Colonic mucosa (tissue), 4 donors: ENCODE data around the gene RBM42. TPM values are rescaled to one million over a fixed set of nuclear protein-coding genes. Genes with fewer than 3 reads are reported as not detected.

Experiments
- DNase-seq: peaks from one replicate; pipeline ENCODE4 v3.0.0-alpha.2; 2020
- H3K27ac ChIP-seq: fragments of 200-600 bp; one replicate; pipeline ENCODE4 v1.8.0; 2021
- H3K27me3 ChIP-seq: fragments of 200-600 bp; one replicate; pipeline ENCODE4 v1.8.0; 2021
- H3K36me3 ChIP-seq: fragments of 200-600 bp; one replicate; pipeline ENCODE4 v1.8.0; 2021
- H3K4me1 ChIP-seq: fragments of 200-600 bp; one replicate; pipeline ENCODE4 v1.8.0; 2021; ENCODE audit warnings: mild to moderate bottlenecking
- H3K4me3 ChIP-seq: fragments of 200-600 bp; one replicate; pipeline ENCODE4 v1.8.0; 2021
- H3K9ac ChIP-seq, 2 donors: one replicate each; pipeline ENCODE4 v1.7.0; 2013; ENCODE audit warnings: control low read depth in 2 of 2, low read depth in 2 of 2, low read length in 2 of 2
- H3K9me3 ChIP-seq: fragments of 200-600 bp; one replicate; pipeline ENCODE4 v1.8.0; 2021
- CTCF ChIP-seq: fragments of 200-600 bp; IDR thresholded peaks from one replicate; pipeline ENCODE4 v1.8.0; 2022; ENCODE audit warnings: antibody characterized with exemption, mild to moderate bottlenecking
- intact Hi-C: fragments of 100-400 bp; cut with DNase I; formaldehyde crosslinking; loops from one replicate; pipeline ENCODE4 v1.14.1; 2022
- total RNA-seq, 2 donors: library from RNA; stranded (reverse); fragmentation: NEBNext Ultra II Directional in 1 of 2; extraction: Animal tissue kit (Norgen Biotek cat#: 25700) in 1 of 2; gene quantifications; one replicate each; pipeline ENCODE4 v1.2.1, GENCODE V29; 2021
- donor health status: healthy.
- donor health status: DM: no; HTN: no; CAD: no.
- donor health status: DM: no; HTN: no; CAD: no.

Gene RBM42
- total RNA-seq, 2 donors from 2014 or later: 73.5 to 117 TPM

DNA sequence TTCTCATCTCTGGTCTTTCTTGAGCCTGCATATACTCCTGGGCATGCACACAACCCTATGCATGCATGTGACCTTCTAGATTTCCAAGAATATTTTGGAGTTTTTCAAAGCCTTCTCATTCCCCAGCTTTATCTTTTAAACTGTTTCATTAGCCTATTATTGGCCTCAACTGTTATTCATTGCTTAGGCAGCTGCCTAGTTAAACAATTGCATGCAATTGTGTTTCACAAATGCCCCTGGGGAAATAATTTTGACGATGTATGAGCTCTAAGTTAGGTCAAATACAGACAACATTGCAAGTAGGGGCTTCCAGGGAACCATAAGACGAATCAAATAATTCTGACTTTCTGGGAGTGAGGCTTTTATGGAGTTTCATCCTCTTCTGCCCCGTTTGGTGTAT, 35.1 kb downstream of the RBM42 start:
- intact Hi-C loops: no loop called here
- no peak overlapping the region for H3K9ac ChIP-seq
- no peak overlapping the region for H3K27ac ChIP-seq
- TF ChIP-seq CTCF: no peak
- H3K27me3 ChIP-seq: no peaks in the 10 kb centered on the region
- no peaks in the 10 kb centered on the region for H3K4me1 ChIP-seq
- H3K9me3 ChIP-seq: no peaks in the 10 kb centered on the region
- H3K36me3 ChIP-seq: no peaks in the 10 kb centered on the region
- H3K4me3 ChIP-seq: no peak overlapping the region
- DNase-seq: no peak

DNA sequence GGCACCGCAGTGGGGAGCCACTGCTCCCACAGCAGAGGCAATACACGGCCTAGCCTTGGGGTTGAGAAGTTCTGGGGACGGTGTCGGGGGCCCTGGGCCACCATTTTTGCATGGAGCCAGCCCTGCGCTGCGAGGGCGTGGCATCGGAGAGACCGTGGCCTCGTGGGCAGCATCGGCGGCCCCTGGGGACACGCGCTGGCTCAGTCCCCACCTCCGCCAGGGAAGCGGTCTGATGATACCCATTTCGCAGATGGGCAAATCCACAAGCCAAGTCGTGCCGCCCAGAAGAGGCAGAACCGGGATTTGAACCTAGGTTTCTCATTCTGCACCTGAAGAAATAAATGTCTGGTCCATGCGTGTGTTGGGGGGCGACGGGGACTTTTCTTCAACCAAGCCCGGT, 36.3 kb downstream of the RBM42 start:
- no peak for DNase-seq
- Histone ChIP-seq H3K27ac (no peak overlapping the region), H3K4me1 (no peaks in the 10 kb centered on the region), H3K36me3 (no peaks in the 10 kb centered on the region), H3K27me3 (no peaks in the 10 kb centered on the region), H3K9ac (no peak overlapping the region), H3K4me3 (no peak overlapping the region), H3K9me3 (no peaks in the 10 kb centered on the region)
- no peak for TF ChIP-seq CTCF
- intact Hi-C loops: no loop called here

- Histone ChIP-seq H3K27me3 (no peaks in the 10 kb centered on the region), H3K9ac (no peak overlapping the region), H3K4me1 (no peaks in the 10 kb centered on the region), H3K27ac (no peak overlapping the region), H3K9me3 (no peaks in the 10 kb centered on the region), H3K4me3 (no peak overlapping the region), H3K36me3 (no peaks in the 10 kb centered on the region)
- TF ChIP-seq CTCF: no peak
- intact Hi-C loops: no loop called here
- DNase-seq: no peak
Measured at GRCh38 chr19:35665604-35666003, 36.8 kb downstream of the RBM42 start.

- H3K27me3 ChIP-seq: no peaks in the 10 kb centered on the region
- DNase-seq: no peak
- no peak within 1 kb of the TSS for H3K4me3 ChIP-seq
- H3K4me1 ChIP-seq: no peaks in the 10 kb centered on the region
- intact Hi-C loops: no loop called here
- TF ChIP-seq CTCF: no peak
- no peak within 1 kb of the TSS for H3K27ac ChIP-seq
- H3K9me3 ChIP-seq: no peaks in the 10 kb centered on the region
- no peak within 1 kb of the TSS for H3K9ac ChIP-seq
- H3K36me3 ChIP-seq: no peaks in the 10 kb centered on the region
Measured at GRCh38 chr19:35666251-35666913, 37.5 kb downstream of the RBM42 start, which contains the start of gene UPK1A. UPK1A (plus strand) TSS chr19:35666517; CDS start chr19:35666813, 296 bp downstream.

DNA sequence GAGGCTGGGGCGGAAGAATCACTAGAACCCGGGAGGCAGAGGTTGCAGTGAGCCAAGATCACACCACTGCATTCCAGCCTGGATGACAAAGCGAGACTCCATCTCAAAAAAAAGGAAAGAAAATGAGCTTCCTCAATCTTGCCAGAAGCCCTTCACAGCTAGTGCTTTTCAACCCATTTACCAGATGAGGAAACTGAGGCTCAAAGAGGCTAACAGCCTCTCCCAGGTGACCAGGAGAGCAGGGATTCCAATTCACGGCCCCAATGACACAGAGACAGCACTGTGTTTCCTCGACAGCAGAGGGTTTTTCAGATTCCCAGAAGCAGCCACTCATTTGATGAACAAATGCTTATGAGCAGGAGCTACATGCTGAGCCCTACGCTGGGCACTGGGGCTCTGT, 40.7 kb downstream of the RBM42 start:
- H3K27ac ChIP-seq: no peak overlapping the region
- no peak for DNase-seq
- H3K27me3 ChIP-seq: peaks cover 18% of the 10 kb centered on the region
- no peak overlapping the region for H3K9ac ChIP-seq
- no peaks in the 10 kb centered on the region for H3K4me1 ChIP-seq
- no peak for TF ChIP-seq CTCF
- intact Hi-C loops: no loop called here
- H3K4me3 ChIP-seq: no peak overlapping the region
- H3K9me3 ChIP-seq: no peaks in the 10 kb centered on the region
- no peaks in the 10 kb centered on the region for H3K36me3 ChIP-seq
